RPMI7951 (cell line): Measurements from ENCODE around the gene EPHA4. TPM values are rescaled to one million over a fixed set of nuclear protein-coding genes. Genes with fewer than 3 reads are reported as not detected.

ENCODE experiments used
- DNase-seq: peaks from one replicate; pipeline ENCODE4 v3.0.0-alpha.2; 2012; ENCODE audit warnings: low read depth
- total RNA-seq: library from RNA; depleted of rRNA; stranded (reverse); fragments of >200 nt; shearing (Covaris generic); gene quantifications from 2 replicates; pipeline ENCODE4 v1.2.3, GENCODE V29; 2014; rRNA removed

Gene EPHA4
- 4.6 and 6.1 TPM in 2 replicates for total RNA-seq

GRCh38 chr2:221572219-221572820, at the start of gene EPHA4:
TSS of gene EPHA4 (minus strand) at chr2:221572304. CDS start at chr2:221572248, 56 bp downstream.
- DNase-seq: peak; percentile 89

GRCh38 chr2:221618007-221618406, 45.9 kb upstream of the EPHA4 start:
- DNase-seq: no peak

- no peak for DNase-seq
These were observed 44.5 kb upstream of the EPHA4 start for GRCh38 chr2:221616561-221616960.

GRCh38 chr2:221614274-221614673, 42.2 kb upstream of the EPHA4 start:
- DNase-seq: no peak

GRCh38 chr2:221612800-221613199, 40.7 kb upstream of the EPHA4 start:
- no peak for DNase-seq

GRCh38 chr2:221612161-221612560, 40.1 kb upstream of the EPHA4 start:
- no peak for DNase-seq

GRCh38 chr2:221610675-221611074, 38.6 kb upstream of the EPHA4 start:
- DNase-seq: no peak

- DNase-seq: no peak
These were observed 38.2 kb upstream of the EPHA4 start for GRCh38 chr2:221610255-221610654.

GRCh38 chr2:221608442-221608841, 36.3 kb upstream of the EPHA4 start:
- no peak for DNase-seq

- DNase-seq: no peak
These were observed 34.3 kb upstream of the EPHA4 start for GRCh38 chr2:221606424-221606823.

- no peak for DNase-seq
These were observed 33.7 kb upstream of the EPHA4 start for GRCh38 chr2:221605751-221606240.

GRCh38 chr2:221602938-221603337, 30.8 kb upstream of the EPHA4 start:
- DNase-seq: no peak

- DNase-seq: no peak
These were observed 29.3 kb upstream of the EPHA4 start for GRCh38 chr2:221601376-221601775.

- no peak for DNase-seq
These were observed 28.3 kb upstream of the EPHA4 start for GRCh38 chr2:221600388-221600787.

GRCh38 chr2:221596192-221596591, 24.1 kb upstream of the EPHA4 start:
- peak; percentile 66 for DNase-seq

GRCh38 chr2:221590861-221591365, 18.8 kb upstream of the EPHA4 start:
- DNase-seq: no peak

GRCh38 chr2:221589696-221590095, 17.6 kb upstream of the EPHA4 start:
- DNase-seq: no peak

GRCh38 chr2:221588306-221588985, 16.3 kb upstream of the EPHA4 start:
- no peak for DNase-seq

- no peak for DNase-seq
These were observed 9.9 kb upstream of the EPHA4 start for GRCh38 chr2:221581986-221582385.

GRCh38 chr2:221574231-221574570, 2.1 kb upstream of the EPHA4 start:
- DNase-seq: no peak

GRCh38 chr2:221573430-221574230, 1.5 kb upstream of the EPHA4 start:
- DNase-seq: peak; percentile 74

GRCh38 chr2:221572821-221573429, 821 bp upstream of the EPHA4 start:
- DNase-seq: peak; percentile 44
